HG02623 (cell line): ENCODE measurements around the gene CD248.
"Not testable (repeated sequence)": the region's sequence is repeated elsewhere in the genome, so short reads cannot be mapped to it uniquely, and the experiment has no call there.

ENCODE experiments used
- ATAC-seq: cut with Tn5 transposase; IDR thresholded peaks from one replicate; pipeline ENCODE4 v1.9.1; 2021; ENCODE audit warnings: moderate library complexity; ENCODE audit not compliant: unreplicated experiment

The CD248 gene, protein sequence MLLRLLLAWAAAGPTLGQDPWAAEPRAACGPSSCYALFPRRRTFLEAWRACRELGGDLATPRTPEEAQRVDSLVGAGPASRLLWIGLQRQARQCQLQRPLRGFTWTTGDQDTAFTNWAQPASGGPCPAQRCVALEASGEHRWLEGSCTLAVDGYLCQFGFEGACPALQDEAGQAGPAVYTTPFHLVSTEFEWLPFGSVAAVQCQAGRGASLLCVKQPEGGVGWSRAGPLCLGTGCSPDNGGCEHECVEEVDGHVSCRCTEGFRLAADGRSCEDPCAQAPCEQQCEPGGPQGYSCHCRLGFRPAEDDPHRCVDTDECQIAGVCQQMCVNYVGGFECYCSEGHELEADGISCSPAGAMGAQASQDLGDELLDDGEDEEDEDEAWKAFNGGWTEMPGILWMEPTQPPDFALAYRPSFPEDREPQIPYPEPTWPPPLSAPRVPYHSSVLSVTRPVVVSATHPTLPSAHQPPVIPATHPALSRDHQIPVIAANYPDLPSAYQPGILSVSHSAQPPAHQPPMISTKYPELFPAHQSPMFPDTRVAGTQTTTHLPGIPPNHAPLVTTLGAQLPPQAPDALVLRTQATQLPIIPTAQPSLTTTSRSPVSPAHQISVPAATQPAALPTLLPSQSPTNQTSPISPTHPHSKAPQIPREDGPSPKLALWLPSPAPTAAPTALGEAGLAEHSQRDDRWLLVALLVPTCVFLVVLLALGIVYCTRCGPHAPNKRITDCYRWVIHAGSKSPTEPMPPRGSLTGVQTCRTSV

DNA sequence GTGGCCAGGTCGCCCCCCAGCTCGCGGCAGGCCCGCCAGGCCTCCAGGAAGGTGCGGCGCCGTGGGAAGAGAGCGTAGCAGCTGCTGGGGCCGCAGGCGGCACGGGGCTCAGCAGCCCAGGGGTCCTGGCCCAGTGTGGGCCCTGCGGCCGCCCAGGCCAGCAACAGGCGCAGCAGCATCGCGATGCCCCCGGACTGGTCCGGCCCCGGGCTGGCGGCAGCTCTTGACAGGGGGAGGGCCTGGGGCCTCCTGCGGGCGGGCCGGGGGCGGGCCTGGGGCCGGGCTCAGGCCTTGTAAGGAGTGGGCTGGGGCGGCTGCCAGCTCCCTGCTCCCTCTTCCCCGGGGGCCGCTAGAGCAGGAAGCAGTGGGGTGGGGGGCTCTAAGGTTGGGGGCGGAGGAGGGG lies at the start of gene CD248:
TSS of gene CD248 (minus strand) at position 196 of the 403 bp plus-strand sequence. CDS start at position 179, 17 bp downstream.
- no peak for ATAC-seq

DNA sequence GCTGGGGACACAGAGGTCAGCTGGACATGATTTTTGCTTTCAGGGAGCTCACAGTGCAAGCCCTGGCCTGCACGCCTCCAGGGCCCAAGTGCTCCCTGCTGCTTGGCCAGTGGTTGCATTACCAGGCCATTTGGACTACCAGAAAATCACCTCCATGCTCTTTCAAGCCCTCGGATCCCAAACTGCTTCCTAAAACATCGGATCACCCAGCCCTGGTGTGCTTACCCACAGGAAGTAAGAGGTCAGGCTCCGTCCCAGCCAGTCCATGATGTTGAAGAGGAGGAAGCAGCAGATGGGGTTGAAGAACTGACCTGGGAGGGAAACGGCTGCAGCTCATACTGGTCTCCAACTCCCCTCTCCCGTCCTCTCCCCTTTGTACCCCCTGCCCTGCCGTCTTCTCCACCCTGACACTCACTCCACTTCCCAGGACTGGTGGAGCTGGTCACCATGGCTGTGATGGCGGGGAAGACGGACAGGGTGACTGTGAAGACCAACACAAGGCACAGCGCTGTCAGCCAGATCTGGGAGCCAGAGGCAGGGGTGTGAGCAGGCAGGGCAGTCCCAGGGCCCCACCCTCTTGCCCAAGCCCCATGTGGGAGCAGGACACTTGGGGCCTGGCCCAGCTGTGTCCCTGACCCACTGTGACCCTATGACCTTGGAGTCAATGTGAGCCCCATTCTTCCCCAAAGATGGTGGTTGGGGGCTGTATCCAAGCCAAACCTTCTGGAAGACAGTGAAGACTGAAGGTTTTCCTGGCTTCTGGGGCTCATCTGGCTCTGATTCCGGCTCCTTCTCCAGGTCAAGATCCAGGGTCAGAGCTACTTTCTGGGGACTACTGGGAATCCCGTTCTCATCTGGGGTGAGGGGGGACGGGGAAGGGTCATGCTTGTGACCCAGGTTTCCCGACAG lies 49.1 kb upstream of the CD248 start:
- ATAC-seq = no peak

DNA sequence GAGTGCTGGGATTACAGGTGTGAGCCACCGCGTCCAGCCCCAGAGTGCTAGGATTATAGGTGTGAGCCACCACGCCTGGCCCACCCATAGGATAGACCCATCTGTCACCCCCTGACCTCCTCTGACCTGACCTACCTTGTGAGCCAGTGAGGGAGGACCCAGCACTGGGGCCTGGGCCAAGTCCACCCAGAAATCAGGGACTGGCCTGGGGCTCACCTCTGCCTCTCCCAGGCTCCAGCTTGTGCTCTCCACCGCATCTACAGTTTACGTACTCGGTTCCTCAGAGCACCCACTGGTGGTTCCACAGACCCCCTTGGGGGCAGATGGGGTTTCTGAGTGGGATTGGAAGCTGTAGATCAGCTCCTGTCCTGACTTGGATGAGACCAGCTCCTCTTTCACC lies 48.3 kb upstream of the CD248 start:
- no peak for ATAC-seq

DNA sequence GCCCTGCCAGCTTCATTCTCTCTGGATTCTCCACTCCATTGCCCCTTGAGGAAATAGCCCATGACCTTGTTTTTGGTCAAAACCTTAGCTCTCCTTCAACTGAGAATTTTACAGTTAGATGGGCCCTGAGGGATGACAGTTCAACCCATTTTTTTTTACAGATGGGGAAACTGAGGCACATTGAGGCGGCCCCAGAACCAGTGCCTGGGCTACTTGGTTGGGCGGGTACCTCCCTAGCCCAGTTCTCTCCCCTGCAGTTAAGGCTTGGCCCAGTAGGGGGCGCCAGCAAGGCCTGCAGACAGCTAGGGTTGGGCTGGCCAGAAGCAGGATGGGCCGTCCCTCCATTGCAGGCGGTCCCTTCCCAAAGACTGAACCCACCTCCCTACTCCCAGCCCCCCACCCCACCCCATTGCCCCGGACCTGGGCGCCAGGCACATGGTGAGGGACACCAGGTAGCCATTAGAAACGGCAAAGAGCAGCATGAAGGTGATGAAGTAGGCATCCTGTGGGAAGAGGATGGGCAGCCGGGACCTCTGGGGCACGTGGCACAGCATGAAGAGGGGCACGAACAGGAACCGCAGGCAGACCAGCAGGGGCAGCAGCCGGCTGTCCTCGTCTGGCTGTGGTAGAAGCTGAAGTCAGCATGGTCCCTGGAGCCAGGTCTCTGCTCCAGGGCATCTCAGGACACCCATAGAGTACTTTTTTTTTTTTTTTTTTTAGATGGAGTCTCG lies 47.1 kb upstream of the CD248 start:
- ATAC-seq = no peak

DNA sequence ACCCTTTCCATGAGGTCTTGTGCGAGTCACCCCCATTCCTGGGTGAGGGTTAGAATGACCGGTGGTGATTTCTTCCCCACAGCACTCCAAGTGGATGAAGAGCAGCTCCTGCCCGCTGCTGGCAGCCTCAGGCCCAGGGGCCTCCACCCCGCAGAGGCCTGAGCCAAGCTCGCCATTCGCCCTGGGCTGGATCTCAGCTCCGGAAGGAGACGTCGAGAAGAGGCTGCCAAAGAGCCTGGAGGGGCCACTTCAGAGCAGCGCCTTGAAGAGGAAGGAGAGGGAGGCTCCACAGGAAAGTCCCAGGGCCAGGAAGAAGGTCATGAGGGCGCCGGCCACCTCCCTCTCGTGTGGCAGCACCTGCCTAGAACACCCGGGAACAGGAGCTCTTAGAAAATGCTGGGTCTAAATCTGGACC lies 46.4 kb upstream of the CD248 start:
- no peak for ATAC-seq

DNA sequence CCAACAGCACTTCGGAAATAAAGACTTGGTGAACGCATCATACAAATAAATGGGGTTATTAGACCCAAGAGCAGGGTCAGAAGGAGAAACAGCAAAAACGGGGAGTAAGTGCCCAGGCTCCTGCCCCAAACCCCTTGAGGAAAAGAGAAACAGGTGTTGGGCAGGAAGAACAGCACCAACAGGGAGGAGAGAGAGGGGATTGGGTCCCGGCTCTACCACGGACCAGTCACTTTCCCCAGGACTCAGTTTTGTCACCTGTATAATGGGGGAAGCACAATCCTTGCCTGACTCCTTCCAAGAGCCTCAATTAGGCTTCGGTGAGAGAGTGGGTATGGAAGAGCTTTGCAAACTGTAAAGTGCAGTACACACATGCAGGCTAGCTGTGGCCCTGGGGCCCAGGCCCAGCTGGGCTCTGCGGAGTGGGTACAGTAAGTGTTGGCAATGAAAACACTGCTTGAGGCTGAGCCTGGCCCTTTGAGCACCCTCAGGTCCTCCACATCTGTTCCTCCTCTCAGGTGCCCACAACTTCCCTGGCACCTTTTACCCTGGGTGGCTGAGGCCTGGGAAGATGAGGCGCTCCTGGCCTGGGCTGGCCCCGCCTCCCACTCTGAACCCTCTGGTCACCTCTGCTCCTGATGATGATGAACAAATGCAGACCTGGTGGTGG lies 45.8 kb upstream of the CD248 start:
- no peak for ATAC-seq

DNA sequence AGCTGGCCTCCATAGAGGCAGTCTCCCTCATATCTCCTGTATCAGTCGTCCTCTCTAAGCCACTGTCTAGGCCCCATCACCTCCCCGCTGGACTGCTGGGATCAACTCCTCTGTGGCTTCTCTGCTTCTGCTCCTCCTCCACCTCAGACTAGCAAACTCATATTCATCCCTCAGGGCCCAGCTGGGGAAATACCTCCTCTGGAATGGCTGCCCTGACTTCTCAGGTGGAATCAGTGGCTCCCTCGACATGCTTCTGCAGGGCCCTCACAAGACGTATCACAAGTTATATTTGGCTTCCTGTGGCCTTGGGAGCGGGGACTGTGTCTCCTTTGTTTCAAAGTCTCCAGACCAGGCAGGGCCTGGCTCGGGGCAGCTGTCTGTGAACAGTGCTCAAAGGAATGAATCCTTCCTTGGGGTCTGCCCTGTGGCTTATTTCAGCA lies 44.7 kb upstream of the CD248 start:
- no peak for ATAC-seq

DNA sequence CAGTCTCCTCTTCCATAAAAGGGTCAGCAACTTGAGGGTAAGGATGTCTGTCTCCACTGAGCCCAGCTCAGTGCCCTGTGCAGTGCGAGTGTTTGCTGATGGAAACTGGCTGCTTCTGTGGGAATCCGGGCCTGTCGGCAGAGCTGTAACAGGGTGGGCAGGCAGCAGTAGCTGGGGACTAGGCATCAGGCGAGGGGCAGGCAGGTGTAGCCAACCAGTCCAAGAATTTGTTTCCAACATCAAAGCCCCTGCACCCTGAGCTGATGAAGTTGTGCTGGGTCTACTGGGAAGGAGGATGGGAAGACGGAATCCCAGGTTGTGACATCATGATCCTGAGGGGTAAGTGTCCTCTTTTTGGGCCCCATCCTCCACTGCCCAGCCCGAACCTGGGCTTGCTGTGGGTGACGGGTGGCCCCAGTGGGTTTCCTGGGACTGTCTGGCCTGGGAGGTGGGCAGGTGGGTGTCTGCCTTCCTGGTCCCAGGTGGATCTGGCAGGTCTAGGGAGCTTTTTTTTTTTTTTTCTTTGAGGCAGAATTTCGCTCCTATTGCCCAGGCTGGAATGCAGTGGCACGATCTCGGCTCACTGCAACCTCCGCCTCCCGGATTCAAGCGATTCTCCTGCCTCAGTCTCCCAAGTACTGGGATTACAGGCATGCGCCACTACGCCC lies 43.7 kb upstream of the CD248 start:
- ATAC-seq = no peak

DNA sequence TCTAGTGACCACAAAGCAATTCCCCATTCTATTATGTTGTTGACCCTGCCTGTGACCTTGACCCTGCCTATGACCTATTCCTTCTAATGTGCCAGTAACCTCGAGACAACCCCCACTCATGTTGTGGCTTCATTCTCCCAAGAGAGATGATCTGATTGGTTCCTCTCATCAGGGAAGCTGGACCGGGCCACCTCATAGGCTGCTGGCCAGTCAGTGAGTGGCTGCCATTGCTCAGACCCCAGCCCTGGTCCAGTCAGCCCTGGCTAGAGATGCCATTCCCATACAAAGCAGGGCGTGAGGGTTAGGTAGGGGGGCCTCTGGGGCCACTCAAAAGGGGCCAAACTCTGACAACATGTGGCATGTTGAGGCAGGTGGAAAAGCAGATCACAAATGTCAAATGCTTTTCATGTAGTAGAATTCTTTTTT lies 42.8 kb upstream of the CD248 start:
- ATAC-seq = no peak

DNA sequence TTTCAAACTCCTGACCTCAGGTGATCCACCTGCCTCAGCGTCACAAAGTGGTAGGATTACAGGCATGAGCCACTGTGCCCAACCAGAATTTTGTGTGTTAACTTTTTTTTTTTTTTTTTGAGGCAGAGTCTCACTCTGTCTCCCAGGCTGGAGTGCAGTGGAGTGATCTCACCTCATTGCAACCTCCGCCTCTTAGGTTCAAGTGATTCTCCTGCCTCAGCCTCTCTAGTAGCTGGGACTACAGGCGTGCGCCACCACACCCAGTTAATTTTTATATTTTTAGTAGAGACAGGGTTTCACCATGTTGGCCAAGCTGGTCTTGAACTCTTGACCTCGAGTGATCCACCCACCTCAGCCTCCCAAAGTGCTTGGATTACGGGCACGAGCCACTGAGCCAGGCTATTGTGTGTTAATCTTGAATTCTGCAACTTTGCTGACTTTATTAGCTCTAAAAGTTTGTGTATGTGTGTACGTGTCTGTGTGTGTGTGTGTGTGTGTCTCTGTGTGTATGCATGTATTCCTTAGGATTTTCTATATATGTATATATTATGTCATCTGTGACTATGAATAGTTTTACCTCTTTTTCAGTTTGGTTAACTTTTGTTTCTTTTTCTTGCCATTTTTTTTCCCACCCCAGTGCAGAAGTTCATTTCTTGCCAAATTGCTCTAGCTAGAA lies 33.9 kb upstream of the CD248 start:
- ATAC-seq = not testable (repeated sequence)

DNA sequence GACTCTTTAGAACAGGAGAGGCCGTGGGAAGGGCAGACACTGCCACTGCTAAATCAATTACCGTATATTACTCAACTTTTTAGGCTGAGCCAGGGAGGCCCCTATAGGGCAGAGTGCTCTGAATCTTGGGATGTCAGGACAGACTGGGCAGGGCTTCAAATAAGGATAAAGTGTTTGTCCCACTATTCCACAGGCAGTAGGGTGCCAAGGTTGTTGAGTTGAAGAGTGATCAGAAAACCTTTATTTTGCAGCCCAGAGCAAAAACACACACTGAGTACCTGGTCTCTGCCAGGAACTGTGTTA lies 32.2 kb upstream of the CD248 start:
- no peak for ATAC-seq

DNA sequence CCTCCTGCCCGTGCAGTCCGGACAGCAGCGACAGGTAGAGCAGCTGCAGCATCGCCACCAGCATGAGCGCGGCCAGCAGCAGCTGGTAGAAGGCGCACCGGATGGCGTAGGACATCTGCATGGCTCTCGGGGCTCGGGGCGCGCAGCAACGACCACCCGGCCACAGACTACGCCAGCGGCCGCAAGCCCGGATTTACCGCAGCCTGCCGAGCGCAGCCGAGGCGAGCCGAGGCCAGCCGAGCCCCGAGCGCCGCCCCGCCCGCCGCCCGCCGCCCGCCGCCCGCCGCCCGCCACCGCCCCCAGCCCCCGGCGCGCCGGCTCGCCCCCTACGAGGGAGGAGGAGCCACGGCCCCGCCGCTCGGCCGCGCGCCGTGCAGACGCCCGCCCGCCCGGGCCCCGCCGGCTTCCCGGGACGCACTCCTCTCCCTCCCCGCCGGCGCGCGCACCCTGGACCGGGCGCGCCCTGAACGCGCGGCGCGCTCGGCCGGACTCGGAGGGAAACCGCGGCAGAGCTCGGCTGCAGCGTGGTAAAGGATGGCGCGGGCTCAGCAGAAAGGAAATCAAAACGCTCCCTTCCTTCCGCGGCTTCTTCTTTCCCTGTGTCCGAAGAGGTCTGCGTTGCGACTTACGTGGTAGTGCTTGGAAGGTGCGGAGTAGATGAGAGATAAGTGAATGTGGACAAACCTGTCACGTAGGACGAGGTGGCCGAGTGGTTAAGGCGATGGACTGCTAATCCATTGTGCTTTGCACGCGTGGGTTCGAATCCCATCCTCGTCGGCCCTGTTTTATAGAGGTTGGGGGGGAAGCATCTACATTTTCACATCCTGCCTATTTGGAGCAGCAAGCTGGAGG lies 30.8 kb upstream of the CD248 start, which contains the start of gene B4GAT1:
TSS of gene B4GAT1 (minus strand) at position 205 of the 852 bp plus-strand sequence. CDS start at position 121, 84 bp downstream.
- peak; percentile 44 for ATAC-seq

DNA sequence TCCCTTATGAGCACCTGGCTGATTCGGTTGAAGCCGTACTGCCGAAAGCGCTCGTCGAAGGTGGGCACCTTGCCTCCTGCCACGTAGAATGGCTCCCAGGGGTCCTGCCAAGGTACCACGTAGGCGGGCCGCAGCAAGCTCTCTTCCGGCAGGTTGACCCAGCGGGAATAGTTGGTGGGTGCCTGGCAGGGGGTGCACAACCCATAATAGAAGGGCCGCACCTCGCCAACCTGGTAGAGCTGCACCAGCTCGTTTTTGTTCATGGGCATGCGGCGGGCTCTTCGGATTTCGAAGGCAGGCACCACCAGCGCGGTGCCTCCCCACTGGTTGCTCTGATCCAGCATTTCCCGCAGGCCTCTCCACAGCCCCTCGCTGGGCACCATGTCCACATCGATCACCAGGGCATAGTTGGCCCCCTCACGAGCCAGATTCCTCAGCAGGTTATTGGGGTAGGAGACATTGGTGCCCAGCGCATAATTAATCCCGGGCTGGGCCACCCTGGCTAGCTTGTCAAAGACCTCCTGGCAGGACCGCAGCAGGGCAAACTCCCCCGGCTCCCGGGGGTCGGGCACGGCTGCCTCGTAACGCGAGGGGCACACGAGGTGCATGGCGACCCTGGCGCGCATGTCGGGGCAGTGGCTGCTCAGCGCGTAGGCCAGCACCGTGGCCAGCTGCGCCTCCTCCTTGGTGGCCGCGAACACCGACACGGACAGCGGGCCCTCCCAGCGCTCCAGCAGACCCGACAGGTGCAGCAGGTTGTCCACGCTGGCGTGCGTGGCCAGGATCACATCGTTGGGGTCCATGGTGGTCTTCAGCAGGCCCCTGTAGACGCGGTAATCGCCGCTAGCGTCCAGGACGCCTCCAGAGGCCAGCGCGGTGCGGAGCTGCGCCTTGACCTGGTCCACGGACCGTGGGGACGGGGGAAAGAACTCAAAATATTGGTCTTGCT lies 29.9 kb upstream of the CD248 start:
- no peak for ATAC-seq

DNA sequence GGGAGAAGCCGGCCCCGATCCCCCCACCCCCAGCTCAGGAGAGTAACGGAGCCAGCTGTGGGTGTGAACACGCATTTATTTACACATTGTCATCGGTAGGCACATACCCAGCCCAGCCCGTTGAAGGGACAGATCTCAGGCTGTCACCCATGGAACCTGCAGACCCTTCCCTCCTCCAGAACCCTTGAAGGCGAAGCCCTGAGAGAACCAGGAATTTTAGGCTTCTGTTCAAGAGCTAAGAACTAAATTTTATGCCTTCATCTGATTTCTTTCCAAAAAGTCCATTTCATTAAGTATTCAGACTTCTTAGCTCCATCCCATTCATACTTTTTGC lies 28.4 kb upstream of the CD248 start:
- ATAC-seq = no peak

DNA sequence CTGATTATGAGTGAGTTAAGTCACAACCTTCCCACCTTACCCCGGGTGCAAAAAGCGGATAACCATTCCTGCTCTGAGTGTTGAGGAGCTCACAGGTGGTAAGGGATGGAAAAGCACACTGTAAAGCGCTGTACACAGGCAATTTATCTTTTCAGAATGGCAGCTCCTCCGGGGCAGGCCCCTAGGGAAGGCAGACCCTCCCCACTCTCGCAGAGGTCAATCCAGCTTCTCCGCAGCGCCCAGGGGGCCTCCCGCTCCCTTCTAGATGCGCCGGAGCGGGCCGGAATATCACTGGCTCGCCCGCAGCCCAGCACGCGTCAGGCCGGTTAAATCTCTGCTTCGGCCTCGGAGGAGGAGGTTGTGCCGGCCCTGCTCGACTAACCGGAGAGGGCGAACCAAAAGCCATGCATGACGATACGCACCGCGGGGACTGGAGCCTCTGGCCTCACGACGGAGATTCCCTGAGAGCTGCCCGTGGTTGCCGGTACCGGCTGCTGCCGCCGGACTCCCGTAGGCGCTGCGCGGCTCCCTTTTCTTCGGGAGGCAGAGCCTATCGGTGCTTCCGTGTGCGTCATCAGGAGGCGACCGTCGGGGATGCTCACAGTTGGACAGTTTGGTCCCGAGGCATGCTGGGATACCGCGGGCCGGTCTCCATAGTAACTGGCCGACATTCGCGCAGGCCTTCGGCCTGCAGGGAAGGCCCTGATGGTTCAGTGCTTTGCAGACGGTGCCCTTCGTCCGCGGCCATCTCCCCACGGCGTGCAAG lies 27.9 kb upstream of the CD248 start, which contains the start of gene BRMS1:
TSS of gene BRMS1 (minus strand) at position 555 of the 766 bp plus-strand sequence. CDS start 2,870 bp downstream, outside the sequence.
- peak; percentile 62 for ATAC-seq

DNA sequence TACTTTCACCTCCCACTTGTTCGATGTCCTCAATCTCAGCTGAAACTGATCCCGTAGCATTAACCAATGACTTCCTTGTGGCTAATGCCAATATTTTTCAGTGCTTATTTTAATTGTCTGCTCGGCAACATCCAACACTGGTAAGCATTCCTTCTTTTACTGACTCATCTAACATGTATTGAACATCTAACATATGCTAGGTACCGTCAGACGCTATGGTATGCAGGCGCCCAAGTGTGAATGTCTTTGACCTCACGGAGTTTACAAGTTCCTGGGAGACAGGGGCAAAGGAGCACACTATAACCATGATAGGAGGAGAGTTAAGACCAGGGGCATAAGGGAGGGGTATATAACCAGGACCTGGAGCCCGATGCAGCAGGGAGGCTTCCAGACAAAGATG lies 26.3 kb upstream of the CD248 start:
- ATAC-seq = no peak
